SH-SY5Y (cell line): Measurements from ENCODE around the gene ZNF106.

ENCODE experiments used
- GATA2 ChIP-seq: IDR thresholded peaks from 2 replicates; pipeline ENCODE4 v1.6.1; 2011; ENCODE audit warnings: mild to moderate bottlenecking, low read depth, low read length
- GATA3 ChIP-seq: IDR thresholded peaks from 2 replicates; pipeline ENCODE4 v1.6.1; 2011; ENCODE audit warnings: low read depth, mild to moderate bottlenecking, low read length, moderate library complexity

GRCh38 chr15:42427429-42428223 lies 63.3 kb downstream of the ZNF106 start:
- no peak for TF ChIP-seq GATA2
- no peak for TF ChIP-seq GATA3
